ENCODE results near the gene GRIN3A.

DNA sequence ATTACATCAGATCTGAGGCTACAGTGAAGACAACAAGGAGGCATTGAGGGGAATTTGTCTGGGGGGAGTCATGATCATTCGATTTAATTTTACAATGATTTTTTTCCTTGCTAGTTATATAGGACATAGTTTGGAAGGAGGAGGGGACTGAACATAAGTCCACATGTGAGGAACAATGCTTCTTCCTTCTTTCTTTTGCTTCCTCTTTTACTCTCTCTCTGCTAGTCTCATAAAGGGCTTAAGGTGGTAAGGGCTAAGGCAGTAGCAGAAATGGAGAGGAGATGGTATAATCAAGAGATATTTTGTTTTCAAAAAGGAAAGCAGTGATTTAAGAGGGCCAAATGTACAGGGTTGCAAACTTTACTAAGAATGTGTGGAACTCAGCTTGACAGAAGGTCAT, 64.3 kb downstream of the GRIN3A start:
- TF ChIP-seq POLR2B (IDR thresholded peaks at IDR 0.05; ENCODE audit: low read depth, partially characterized antibody): no peak
- TF ChIP-seq, protein P1, sequence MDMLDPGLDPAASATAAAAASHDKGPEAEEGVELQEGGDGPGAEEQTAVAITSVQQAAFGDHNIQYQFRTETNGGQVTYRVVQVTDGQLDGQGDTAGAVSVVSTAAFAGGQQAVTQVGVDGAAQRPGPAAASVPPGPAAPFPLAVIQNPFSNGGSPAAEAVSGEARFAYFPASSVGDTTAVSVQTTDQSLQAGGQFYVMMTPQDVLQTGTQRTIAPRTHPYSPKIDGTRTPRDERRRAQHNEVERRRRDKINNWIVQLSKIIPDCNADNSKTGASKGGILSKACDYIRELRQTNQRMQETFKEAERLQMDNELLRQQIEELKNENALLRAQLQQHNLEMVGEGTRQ (CRISPR knock-in tag; IDR thresholded peaks at IDR 0.05): no peak
